Fibroblast of pulmonary artery (primary cell): ENCODE measurements around the gene ZBTB20.
A peak's percentile ranks its signal among the peaks of the same experiment; 100 is the strongest.

Experiments used
- DNase-seq: peaks from one replicate; pipeline ENCODE4 v3.0.0-alpha.2; 2010; ENCODE audit warnings: low read depth
- H3K4me3 ChIP-seq: replicated peaks from 2 replicates; pipeline ENCODE4 v1.5.1; 2011; ENCODE audit warnings: low read depth, mild to moderate bottlenecking, control low read depth, low read length, moderate library complexity
- TF ChIP-seq, protein P1 (sequence below): IDR thresholded peaks from 2 replicates; pipeline ENCODE4 v1.5.1; 2011; ENCODE audit warnings: mild to moderate bottlenecking, control low read depth, low read length, inconsistent platforms; ENCODE audit errors: missing control alignments

Gene ZBTB20

DNA sequence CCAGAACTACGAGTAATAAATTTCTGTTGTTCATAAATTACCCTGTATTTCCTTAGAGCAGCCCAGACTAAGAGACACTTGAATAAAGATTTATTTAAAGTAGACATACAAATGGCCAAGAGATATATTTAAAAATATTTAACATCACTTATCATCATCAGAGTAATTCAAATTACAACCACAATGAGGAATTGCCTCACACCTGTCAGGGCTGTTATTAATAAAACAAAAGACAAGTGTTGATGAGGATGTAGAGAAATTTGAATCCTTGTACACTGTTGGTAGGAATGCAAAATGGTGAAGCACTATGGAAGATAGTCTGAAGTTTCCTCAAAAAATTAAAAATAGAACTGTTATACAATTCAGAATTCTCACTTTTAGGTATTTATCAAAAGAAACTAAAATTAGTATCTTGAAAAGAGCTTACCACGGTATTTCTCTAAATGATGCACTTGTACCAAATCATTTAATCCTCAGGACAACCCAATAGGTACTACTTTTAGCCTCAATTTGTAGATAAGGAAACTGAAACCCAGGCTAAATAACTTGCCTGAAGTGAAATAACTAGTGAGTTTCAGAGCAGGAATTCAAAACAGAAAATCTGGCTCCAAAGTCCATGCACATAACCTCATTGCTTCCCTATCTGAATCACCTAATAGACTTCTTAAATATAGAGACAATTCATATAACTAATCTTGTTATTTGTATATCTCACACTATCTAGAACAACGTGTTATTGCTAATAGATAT lies 69.4 kb downstream of the ZBTB20 start:
- no peak overlapping the region for H3K4me3 ChIP-seq
- TF ChIP-seq, protein P1, sequence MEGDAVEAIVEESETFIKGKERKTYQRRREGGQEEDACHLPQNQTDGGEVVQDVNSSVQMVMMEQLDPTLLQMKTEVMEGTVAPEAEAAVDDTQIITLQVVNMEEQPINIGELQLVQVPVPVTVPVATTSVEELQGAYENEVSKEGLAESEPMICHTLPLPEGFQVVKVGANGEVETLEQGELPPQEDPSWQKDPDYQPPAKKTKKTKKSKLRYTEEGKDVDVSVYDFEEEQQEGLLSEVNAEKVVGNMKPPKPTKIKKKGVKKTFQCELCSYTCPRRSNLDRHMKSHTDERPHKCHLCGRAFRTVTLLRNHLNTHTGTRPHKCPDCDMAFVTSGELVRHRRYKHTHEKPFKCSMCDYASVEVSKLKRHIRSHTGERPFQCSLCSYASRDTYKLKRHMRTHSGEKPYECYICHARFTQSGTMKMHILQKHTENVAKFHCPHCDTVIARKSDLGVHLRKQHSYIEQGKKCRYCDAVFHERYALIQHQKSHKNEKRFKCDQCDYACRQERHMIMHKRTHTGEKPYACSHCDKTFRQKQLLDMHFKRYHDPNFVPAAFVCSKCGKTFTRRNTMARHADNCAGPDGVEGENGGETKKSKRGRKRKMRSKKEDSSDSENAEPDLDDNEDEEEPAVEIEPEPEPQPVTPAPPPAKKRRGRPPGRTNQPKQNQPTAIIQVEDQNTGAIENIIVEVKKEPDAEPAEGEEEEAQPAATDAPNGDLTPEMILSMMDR, result no peak
- no peak for DNase-seq

DNA sequence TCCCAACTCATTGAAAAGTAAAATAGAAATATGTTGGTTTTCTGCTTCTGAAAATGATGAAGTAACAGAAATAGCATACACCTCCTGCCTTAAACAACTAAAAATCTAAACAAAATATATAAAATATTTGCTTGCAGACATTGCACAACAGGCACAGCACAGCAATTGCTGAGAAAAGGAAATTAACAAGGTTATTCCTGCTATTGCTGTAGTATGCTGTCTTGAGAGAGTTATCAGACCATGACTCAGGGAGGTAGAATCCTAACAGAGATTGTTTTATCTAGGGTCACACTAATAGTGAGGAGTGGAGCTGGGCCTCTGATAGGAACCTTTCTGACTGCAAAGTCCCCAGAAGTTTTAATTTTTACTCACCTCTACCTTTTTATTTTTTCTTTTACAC lies 72.6 kb downstream of the ZBTB20 start:
- no peak overlapping the region for H3K4me3 ChIP-seq
- TF ChIP-seq, protein P1, result no peak
- DNase-seq, result peak; percentile 58

DNA sequence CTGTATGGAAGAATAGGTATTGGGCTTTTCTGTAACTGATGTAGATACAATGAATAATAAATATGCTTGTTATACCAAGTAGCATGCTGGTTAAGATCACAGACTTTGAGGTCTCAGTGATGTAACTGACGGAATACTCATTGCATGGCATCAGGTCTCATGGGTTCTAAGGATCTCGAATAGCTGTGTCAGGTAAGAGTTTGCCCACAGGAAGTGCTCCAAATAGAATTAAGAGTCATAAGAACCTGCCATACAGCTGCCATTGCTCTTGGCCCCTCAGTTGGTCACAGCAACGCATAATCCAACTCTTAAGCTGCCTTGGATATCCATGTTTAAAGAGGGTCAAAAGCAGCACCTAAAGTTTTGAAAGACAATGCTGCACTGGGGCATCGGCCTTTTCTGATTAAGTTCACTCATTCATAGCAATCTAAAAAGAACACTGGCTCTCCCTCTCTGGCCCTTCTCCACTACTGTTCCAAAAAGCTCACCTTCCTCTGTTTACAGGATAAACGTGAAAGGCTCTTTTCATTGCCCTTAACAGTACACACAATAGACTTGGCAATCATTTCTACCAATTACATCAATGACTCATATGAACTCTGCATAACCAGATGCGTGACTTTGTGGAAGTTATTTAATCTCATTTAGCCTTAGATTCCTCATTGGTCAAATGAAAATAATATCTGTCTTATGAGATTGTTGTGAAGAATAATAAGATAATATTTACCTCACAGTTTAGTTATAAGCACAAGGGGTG lies 74.6 kb downstream of the ZBTB20 start:
- no peak overlapping the region for H3K4me3 ChIP-seq
- TF ChIP-seq, protein P1, result no peak
- peak; percentile 69 for DNase-seq

DNA sequence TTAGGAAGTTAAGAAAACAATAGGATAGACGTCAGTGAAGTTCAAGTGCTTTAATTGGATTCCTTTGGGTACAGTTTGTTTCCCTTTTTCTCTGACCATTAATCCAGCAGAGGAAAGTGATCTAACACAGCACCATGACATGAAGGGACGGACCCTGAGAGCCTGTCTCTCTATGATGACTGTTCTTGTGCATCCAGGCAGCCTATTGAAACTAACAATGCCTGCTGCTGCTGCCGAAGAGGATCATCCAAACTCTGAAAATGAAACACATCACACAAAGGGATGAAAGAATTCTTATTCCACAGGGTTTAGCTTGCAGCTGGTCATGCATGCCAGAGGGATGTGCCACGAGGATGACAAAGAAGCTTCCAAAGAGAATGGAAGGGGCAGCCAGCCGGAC lies 75.5 kb downstream of the ZBTB20 start:
- no peak overlapping the region for H3K4me3 ChIP-seq
- DNase-seq, result peak; percentile 20
- TF ChIP-seq, protein P1, result no peak

DNA sequence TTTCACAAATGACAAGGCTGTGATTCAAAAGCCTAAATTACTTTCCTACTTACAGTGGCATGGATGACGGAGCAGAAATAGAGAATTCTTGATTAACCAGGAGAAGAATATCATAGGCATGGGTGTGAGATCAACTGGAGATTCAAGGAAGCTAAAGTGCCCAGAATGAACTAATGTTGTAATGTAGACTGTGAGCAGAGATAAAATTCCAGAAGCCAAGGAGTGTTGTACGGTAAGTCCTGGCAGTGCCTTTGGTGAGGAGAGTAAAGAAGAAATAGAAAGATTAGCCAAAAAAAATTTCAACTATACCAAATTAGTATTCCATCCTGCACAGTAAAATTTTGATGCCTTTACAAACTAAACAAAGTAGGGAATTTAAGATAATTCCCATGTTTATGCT lies 75.9 kb downstream of the ZBTB20 start:
- DNase-seq, result no peak
- TF ChIP-seq, protein P1, result no peak
- no peak overlapping the region for H3K4me3 ChIP-seq

DNA sequence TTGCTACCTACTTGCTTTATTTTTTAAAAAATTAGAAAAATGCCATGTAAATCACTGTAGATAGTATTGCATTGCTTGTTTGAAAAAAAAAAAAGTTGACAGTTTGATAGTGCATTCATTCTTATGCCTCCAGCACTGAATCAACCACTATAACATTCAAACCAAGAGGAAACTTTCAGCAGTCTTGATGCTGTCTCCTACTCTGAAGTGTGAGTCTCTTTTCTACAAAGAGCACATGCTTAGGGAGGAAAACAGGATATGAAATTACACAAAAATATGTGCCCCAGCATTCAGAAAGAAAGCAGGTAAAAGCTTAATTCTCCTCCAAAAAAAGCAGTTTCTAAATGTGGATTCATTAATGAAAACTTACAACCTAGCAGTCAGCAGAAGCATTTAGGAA lies 78.3 kb downstream of the ZBTB20 start:
- H3K4me3 ChIP-seq, result no peak overlapping the region
- peak; percentile 22 for DNase-seq
- TF ChIP-seq, protein P1, result no peak
